Amygdala (tissue), 56 donors: Measurements from ENCODE around the gene OSBPL2.

ENCODE experiments used
- DNase-seq, 56 donors: peaks; one replicate each; lab custom pipeline; 2025; lab: John Stamatoyannopoulos, UW

OSBPL2 gene

GRCh38 chr20:62318400-62319345 is 80.4 kb downstream of the OSBPL2 start:
- no peak for DNase-seq

- DNase-seq, result no peak
Observed at GRCh38 chr20:62319346-62319909, 81.1 kb downstream of the OSBPL2 start.

DNA sequence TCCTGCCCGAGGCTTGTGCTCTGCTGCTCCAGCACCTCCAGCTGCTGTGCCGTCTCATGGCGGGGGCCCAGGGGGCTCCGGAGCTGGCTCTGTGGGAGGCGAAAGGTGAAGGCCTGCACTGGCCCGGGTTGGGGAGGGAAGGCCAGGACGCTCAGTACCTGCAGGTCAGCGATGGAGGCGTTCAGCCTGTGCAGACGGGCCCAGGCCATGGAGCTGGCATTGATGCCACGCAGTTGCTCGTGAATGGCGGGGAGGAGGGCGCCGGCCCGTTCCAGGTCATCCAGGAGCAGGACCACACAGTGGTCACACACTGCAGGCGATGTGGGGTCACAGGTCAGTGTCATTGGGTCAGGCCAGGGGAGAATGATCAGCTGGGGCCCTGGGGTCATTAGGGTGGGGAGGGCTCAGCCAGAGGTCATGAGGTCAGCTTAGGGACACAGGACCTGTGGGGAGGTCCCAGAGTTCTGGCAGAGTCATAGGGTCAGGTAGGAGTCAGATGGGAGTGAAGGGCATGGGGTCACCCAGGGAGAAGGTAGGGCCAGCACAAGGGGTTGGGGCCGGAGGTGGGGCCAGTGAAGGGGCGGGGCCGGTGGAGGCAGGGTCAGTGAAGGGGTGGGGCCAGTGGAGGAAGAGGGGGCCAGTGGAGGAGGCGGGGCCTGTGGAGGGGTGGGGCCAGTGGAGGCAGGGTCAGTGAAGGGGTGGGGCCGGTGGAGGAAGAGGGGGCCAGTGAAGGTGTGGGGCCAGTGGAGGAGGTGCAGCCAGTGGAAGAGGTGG is 82.4 kb downstream of the OSBPL2 start:
- DNase-seq, result peak in 2 of 56 donors; percentile 50 to 67

DNA sequence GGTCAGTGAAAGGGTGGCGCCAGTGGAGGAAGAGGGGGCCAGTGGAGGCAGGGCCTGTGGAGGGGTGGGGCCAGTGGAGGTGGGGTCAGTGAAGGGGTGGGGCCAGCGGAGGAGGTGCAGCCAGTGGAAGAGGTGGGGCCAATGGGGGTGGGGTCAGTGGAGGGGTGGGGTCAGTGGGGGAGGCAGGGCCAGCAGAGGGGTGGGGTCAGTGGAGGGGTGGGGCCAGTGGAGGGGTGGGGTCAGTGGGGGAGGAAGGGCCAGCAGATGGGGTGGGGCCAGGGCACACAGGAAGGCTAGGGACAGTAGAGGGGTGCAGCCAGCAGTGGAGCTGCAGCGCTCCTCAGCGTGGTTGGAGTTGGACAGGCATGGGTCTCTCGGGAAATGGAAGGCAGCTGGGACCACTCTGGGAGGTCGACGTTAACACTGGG is 83.2 kb downstream of the OSBPL2 start:
- DNase-seq, result peak in 1 of 56 donors; percentile 67

DNA sequence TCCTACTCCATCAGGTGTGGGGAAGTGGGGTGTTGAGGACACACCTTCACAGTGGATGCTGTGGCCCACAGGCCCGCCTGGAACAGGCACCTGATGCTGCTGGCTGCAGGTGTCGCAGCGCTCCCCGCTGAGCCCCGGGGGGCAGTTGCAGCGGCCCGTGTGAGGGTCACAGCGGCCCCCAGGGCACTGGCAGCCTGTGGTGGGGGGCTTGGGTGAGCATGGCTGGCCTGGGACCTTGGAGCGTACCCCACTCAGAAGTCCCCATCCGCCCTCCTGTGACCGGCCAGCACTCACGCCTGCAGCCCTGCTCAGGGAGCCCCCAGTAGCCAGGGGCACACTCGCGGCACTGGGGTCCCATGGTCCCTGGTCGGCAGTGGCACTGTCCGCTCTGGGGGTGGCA is 83.7 kb downstream of the OSBPL2 start:
- DNase-seq, result no peak

GRCh38 chr20:62322492-62323041 is 84.2 kb downstream of the OSBPL2 start:
- no peak for DNase-seq

DNA sequence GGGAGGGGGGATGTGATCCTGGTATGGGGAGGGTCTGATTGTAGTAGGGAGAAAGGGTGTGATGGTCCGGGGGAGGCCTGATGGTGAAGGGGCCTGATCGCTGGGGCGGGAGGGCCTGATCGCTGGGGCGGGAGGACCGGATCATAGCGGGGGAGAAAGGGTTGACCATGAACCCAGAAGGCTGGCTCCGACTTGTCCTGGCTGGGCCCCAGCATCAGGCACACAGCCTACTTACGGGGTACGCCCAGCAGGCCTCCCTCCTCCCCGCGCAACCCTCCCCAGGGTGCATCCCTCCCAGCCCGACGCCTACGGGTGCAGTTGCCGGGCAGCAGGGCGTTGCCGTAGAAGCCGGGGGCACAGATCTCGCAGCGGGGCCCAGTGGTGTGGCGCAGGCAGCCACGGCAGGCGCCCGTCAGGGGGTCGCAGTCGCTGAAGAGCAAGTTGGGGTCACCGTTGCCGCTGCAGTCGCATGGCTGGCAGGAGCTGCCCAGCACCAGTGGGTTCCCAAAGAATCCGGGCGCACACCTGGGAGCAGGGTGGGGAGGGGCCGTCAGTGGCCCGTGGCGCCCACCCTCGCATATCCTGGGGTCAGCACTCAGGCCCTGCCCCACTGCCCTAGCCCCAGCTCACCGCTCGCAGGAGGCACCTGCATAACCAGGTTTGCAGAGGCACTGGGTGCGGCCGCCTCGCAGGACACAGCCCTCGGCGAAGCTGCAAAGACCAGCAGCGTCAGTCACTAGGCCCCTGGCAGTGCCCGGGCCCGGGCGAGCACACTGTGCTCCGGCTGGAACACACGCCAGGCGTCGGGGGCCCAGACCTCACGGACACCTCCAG is 85.0 kb downstream of the OSBPL2 start:
- no peak for DNase-seq

GRCh38 chr20:62323980-62324906 is 85.9 kb downstream of the OSBPL2 start:
- no peak for DNase-seq

DNA sequence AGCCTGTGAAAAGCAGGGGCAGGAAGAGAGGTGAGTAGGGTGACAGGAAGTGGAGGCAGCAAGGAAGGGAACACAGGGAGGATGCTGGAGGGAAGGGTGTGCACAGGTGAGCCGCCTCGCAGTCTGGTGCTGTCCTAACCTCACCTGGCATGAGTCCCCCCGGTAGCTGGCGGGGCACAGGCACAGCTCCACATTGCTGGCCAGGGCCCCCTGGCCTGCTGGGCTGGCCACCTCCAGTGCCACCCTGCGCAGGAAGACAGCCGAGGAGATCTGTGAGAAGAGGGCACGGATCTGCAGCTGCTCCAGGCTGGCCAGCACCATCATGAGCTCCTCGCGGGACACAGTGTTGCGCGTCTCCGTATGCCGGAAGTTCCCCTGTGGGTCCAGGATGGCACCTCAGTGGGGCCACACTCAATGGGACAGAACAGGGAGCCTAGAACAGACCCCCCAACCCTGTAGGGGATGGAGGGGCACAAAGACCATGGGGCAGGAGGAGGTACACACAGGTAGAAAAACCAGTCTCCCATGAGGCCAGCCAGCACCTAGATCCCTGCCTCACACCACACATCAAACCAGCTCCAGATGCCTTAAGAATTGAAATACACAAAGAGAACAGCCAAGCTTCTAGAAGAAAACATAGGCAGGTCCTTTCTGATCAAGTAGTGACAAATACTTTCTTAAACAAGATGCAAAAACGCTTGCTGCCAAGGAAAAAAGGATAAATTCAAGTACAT is 87.0 kb downstream of the OSBPL2 start:
- DNase-seq, result no peak

- DNase-seq, result no peak
Observed at GRCh38 chr20:62326559-62326958, 88.2 kb downstream of the OSBPL2 start.

- DNase-seq, result no peak
Observed at GRCh38 chr20:62326959-62327725, 88.8 kb downstream of the OSBPL2 start.

DNA sequence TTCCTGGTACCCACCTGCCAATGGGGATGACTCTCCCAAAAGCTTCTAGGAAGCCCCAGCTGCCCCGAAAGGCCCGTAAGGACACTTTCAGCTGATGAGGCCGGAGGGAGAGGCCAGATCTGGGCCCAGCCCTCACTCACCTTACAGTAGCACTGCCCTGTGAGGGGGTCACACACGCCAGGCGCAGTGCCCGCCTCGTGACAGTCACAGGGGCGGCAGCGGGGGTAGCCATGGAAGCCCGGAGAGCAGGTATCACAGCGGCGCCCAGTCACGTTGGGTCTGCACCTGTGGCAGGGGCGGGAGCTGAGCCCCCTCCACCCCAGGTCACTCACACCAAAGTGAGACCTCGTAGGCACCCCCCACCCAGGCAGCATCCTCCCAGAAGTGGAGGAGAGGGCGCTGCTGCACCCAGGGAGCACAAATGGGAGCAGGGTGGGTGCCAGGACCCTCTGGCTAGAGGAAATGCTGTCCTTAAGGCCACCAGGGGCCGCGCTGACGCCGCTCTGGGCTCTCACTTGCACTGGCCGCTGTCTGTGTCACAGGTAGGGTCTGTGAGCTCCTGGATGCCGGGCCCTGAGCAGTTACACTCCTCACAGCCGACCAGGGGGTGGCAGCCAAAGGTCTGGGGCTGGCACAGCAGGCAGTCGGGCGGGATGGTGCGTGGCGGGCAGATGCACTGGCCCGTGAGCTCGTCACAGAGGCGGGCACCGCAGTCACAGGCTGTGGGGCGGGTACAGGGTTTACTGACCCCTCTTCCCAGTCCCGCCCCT is 89.6 kb downstream of the OSBPL2 start:
- no peak for DNase-seq

DNA sequence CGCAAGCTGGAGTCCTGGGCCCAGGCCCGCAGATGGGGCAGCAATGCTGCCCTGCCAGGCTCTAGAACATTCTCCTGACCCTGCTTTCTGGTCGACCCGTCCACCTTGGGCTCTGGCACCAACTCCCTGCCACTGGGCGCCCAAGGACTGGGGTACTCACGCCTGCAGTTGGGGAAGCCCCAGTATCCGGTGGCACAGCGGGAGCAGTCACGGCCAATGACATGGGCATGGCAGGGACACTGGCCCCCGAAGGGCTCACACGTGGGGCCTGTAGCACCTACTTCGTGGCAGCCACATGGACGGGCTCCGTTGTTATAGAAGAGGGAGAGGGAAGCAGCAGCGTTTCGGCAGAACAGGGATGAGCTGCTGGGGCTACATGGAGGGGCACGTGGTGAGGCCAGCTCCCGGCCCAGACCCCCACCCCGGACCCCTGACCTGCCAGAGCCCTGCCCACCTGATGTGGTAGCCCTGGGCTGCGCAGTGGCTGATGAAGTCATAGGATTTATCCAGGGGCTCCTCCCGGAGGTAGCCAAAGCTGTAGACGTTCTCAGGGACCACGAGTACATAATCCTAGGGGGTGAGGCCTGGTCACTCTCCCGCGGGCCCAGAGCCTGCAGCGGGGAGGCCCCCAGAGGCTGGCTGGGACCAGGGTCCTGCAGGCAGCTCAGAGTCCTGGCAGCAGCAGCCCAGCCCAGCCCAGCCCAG is 90.5 kb downstream of the OSBPL2 start:
- no peak for DNase-seq

- no peak for DNase-seq
Observed at GRCh38 chr20:62329389-62330377, 91.4 kb downstream of the OSBPL2 start.
